Astrocyte of the hippocampus (primary cell): ENCODE measurements around the gene CACNB4.
"Not testable (repeated sequence)": the region's sequence is repeated elsewhere in the genome, so short reads cannot be mapped to it uniquely, and the experiment has no call there.

Source experiments
- DNase-seq: peaks from one replicate; pipeline ENCODE4 v3.0.0; 2011; ENCODE audit warnings: low read depth, low spot score

The CACNB4 gene

GRCh38 chr2:152022090-152022489 lies 76.8 kb downstream of the CACNB4 start:
- DNase-seq, result no peak

GRCh38 chr2:152021001-152021400 lies 77.8 kb downstream of the CACNB4 start:
- DNase-seq, result not testable (repeated sequence)

GRCh38 chr2:152019732-152020131 lies 79.1 kb downstream of the CACNB4 start:
- DNase-seq, result no peak

GRCh38 chr2:152016181-152017120 lies 82.4 kb downstream of the CACNB4 start:
- DNase-seq, result no peak

- no peak for DNase-seq
These were observed 83.3 kb downstream of the CACNB4 start for GRCh38 chr2:152015552-152015951.

- DNase-seq, result no peak
These were observed 86.1 kb downstream of the CACNB4 start for GRCh38 chr2:152012697-152013096.

- DNase-seq, result no peak
These were observed 87.1 kb downstream of the CACNB4 start for GRCh38 chr2:152011724-152012123.

- DNase-seq, result no peak
These were observed 93.2 kb downstream of the CACNB4 start for GRCh38 chr2:152005607-152006006.

- not testable (repeated sequence) for DNase-seq
These were observed 95.6 kb downstream of the CACNB4 start for GRCh38 chr2:152003283-152003682.

GRCh38 chr2:151999053-151999452 lies 99.8 kb downstream of the CACNB4 start:
- peak; percentile 63 for DNase-seq

GRCh38 chr2:151996243-151997003 lies 102.4 kb downstream of the CACNB4 start:
- DNase-seq, result peak; percentile 47

GRCh38 chr2:151995161-151995557 lies 103.7 kb downstream of the CACNB4 start:
- DNase-seq, result no peak

- not testable (repeated sequence) for DNase-seq
These were observed 104.7 kb downstream of the CACNB4 start for GRCh38 chr2:151994178-151994577.

GRCh38 chr2:151991010-151991409 lies 107.8 kb downstream of the CACNB4 start:
- DNase-seq, result no peak

- DNase-seq, result no peak
These were observed 109.5 kb downstream of the CACNB4 start for GRCh38 chr2:151989378-151989777.

- no peak for DNase-seq
These were observed 111.4 kb downstream of the CACNB4 start for GRCh38 chr2:151987484-151987883.

- no peak for DNase-seq
These were observed 114.3 kb downstream of the CACNB4 start for GRCh38 chr2:151984424-151985083.

- DNase-seq, result no peak
These were observed 115.6 kb downstream of the CACNB4 start for GRCh38 chr2:151983221-151983620.

- no peak for DNase-seq
These were observed 117.0 kb downstream of the CACNB4 start for GRCh38 chr2:151981886-151982285.

- DNase-seq, result no peak
These were observed 119.2 kb downstream of the CACNB4 start for GRCh38 chr2:151979694-151980093.

GRCh38 chr2:151978709-151979108 lies 120.1 kb downstream of the CACNB4 start:
- DNase-seq, result no peak

- DNase-seq, result no peak
These were observed 121.2 kb downstream of the CACNB4 start for GRCh38 chr2:151977631-151978030.
